ENCODE results near the gene ST14.

ST14 gene

GRCh38 chr11:130204703-130205095, 45.1 kb downstream of the ST14 start:
- no peak for TF ChIP-seq CTCF (IDR thresholded peaks at IDR 0.05; ENCODE audit: low read depth, low read length, missing control alignments)
- no peak for DNase-seq (ENCODE audit: extremely low read depth, low read depth)
- H3K4me3 ChIP-seq (replicated peaks; ENCODE audit: low read depth, low read length): no peak overlapping the region

GRCh38 chr11:130206141-130206540, 46.6 kb downstream of the ST14 start:
- no peak for TF ChIP-seq CTCF (IDR thresholded peaks at IDR 0.05; ENCODE audit: low read depth, low read length, missing control alignments)
- no peak for DNase-seq (ENCODE audit: extremely low read depth, low read depth)
- H3K4me3 ChIP-seq (replicated peaks; ENCODE audit: low read depth, low read length): no peak overlapping the region

DNA sequence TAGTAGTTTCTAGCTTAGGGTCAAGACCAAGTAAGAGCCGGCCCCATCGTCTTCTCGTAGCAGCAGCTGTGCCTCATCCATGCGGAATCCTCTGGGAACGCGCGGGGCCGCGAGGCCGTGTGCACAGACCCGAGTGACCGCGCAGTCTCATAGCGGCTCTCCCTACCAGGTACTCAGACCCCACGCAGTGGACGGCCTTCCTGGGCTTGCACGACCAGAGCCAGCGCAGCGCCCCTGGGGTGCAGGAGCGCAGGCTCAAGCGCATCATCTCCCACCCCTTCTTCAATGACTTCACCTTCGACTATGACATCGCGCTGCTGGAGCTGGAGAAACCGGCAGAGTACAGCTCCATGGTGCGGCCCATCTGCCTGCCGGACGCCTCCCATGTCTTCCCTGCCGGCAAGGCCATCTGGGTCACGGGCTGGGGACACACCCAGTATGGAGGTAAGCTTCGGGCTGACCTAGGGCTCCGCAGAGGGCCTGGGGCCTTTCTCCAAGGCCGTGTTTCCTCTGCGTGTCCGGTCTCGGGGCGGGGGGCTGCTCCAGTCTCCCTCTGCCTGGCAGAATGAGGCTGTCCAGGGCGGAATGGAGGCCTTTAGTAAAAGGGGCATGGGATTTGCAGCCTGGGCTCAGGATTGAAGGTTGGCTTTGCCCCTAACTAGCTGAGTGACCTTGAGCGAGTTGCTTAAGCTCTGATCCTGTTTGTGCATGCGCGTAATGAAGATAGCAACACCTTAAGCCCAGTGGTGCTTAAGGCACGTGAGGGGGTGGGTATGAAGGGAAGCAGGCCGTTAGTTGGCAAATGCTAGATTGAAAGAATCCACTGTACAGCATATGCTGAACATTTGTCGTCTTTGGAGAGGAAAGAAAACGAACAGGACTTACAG, 48.9 kb downstream of the ST14 start:
- no peak for DNase-seq (ENCODE audit: extremely low read depth, low read depth)
- no peak overlapping the region for H3K4me3 ChIP-seq (replicated peaks; ENCODE audit: low read depth, low read length)
- TF ChIP-seq CTCF (IDR thresholded peaks at IDR 0.05; ENCODE audit: low read depth, low read length, missing control alignments): no peak

- no peak overlapping the region for H3K4me3 ChIP-seq (replicated peaks; ENCODE audit: low read depth, low read length)
- no peak for TF ChIP-seq CTCF (IDR thresholded peaks at IDR 0.05; ENCODE audit: low read depth, low read length, missing control alignments)
- DNase-seq (ENCODE audit: extremely low read depth, low read depth): no peak
Observed at GRCh38 chr11:130209128-130209932, 49.7 kb downstream of the ST14 start.

- no peak for DNase-seq (ENCODE audit: extremely low read depth, low read depth)
- no peak overlapping the region for H3K4me3 ChIP-seq (replicated peaks; ENCODE audit: low read depth, low read length)
- TF ChIP-seq CTCF (IDR thresholded peaks at IDR 0.05; ENCODE audit: low read depth, low read length, missing control alignments): no peak
Observed at GRCh38 chr11:130209954-130210854, 50.6 kb downstream of the ST14 start.

GRCh38 chr11:130211144-130211543, 51.6 kb downstream of the ST14 start:
- TF ChIP-seq CTCF (IDR thresholded peaks at IDR 0.05; ENCODE audit: low read depth, low read length, missing control alignments): no peak
- no peak for DNase-seq (ENCODE audit: extremely low read depth, low read depth)
- no peak overlapping the region for H3K4me3 ChIP-seq (replicated peaks; ENCODE audit: low read depth, low read length)

All from HFF-Myc (cell line).